ENCODE measurements around the gene ARHGAP26. TPM values are rescaled to one million over a fixed set of nuclear protein-coding genes. Genes with fewer than 3 reads are reported as not detected.

The ARHGAP26 gene
- total RNA-seq, 4 donors from 2014 or later: 35.0 to 72.2 (median 44.0) TPM

DNA sequence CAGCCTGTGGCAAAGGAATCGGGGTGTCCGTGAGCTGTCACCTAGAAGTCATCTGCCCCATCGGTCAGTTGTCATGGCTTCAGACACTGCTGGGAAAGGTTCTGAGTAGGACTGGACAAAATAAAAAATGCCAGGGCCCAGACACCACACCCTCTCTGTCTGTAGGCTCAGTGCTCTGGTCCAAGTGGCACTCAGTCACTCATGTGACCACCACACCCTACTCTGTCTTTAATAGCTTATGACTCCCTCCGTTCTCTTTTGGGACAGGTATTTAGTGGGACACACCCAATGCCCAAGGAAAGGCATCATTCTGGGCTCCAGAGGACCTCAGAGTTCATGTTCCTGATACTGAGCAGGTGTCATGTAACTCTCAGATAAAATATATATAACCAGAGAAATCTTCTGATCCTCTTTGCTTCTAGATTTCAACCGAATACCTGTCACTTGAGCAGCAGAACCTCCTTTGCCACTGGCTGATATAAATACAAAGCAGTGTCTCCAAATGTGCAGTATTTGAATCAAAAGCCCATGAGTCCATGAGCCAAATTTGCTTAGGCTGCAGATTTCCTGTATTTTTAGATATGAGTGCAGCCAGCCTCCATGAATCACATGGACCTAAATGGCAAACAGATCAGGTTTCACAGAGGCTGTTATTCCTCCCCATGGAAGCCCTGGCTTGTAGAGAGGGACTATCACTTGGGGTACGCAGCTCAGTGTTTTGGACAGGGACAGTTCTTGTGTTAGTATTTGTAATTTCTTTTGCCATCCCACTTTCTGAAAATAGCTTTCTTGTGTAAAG is 272.0 kb downstream of the ARHGAP26 start:
- TF ChIP-seq, protein P1, sequence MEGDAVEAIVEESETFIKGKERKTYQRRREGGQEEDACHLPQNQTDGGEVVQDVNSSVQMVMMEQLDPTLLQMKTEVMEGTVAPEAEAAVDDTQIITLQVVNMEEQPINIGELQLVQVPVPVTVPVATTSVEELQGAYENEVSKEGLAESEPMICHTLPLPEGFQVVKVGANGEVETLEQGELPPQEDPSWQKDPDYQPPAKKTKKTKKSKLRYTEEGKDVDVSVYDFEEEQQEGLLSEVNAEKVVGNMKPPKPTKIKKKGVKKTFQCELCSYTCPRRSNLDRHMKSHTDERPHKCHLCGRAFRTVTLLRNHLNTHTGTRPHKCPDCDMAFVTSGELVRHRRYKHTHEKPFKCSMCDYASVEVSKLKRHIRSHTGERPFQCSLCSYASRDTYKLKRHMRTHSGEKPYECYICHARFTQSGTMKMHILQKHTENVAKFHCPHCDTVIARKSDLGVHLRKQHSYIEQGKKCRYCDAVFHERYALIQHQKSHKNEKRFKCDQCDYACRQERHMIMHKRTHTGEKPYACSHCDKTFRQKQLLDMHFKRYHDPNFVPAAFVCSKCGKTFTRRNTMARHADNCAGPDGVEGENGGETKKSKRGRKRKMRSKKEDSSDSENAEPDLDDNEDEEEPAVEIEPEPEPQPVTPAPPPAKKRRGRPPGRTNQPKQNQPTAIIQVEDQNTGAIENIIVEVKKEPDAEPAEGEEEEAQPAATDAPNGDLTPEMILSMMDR (IDR thresholded peaks at IDR 0.05; ENCODE audit: low read depth): no peak

DNA sequence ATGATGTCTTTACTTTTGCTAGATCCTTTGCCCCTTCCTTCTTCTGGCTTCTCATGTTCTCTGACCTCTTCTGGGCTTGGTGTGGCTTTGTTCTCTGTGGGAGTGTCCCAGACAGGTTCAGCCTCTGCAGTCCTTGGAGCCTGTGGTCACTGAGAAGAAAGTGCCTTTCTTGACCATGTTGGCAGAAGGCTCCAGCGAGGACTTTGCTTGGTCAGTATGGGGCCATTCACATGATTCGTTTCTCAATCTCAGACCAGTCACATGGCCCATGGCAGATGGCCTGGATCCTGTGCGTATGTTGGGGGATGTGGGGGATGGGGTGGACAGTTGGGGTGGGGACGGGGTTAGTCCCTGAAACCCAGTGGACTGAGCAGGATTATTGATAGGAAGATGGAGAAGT is 274.1 kb downstream of the ARHGAP26 start:
- TF ChIP-seq, protein P1 (IDR thresholded peaks at IDR 0.05; ENCODE audit: low read depth): no peak

DNA sequence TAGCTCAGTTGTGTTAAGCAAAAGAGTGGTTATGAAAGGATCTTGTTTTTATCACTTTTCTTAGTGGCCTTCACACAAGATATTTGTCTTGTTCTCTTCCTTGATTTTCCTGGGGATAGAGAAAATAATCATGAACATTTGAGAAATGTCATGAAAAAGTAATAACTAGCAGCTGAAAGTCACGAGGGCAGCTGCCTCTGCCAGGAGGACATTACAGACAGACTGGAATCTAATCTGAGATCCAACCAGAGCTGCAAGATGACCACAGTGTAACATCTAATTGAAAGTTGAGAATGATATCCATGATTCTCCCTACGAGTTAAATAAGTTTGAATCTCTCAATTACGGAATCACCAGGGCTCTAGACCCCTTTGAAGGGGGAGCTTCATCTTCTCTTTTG is 274.9 kb downstream of the ARHGAP26 start:
- TF ChIP-seq, protein P1 (IDR thresholded peaks at IDR 0.05; ENCODE audit: low read depth): no peak

GRCh38 chr5:143046314-143046713 is 276.1 kb downstream of the ARHGAP26 start:
- TF ChIP-seq, protein P1 (IDR thresholded peaks at IDR 0.05; ENCODE audit: low read depth): no peak

DNA sequence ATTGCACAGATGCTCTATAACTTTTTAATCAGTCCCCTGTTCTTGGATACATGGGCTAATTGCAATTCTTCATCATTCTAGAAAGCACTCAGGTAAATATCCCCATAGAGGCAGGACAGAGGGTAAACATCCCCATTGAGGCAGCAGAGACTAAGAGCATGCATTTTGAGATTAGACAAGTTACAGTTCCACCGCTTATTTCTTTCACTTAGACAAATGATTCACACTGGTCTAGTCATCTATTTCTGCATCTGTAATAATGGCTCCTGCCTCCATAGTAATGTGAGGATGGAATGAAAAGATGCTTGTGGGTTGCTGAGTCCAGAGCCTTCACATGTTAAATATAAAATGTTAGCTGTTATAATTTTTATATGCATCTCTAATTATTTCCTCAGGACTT is 276.9 kb downstream of the ARHGAP26 start:
- TF ChIP-seq, protein P1 (IDR thresholded peaks at IDR 0.05; ENCODE audit: low read depth): no peak

DNA sequence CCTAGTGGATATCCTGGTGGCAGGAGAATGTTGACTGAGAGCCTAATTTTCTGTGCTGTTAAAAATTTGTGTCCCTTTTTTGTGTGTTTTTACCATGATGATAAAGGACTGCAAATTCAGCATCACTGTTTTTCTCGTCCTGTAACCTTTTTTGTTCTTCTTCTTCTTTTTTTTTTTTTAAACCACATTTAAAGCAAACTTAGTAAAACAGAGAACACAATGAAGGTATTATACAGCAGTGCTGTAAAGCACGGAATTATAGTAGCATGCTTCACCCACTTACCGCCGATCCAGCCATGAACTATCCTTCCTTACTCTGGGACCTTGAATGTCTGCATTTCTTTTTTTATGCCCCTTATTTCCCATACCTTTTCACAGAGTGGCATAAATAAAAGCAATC is 280.0 kb downstream of the ARHGAP26 start:
- TF ChIP-seq, protein P1 (IDR thresholded peaks at IDR 0.05; ENCODE audit: low read depth): no peak

DNA sequence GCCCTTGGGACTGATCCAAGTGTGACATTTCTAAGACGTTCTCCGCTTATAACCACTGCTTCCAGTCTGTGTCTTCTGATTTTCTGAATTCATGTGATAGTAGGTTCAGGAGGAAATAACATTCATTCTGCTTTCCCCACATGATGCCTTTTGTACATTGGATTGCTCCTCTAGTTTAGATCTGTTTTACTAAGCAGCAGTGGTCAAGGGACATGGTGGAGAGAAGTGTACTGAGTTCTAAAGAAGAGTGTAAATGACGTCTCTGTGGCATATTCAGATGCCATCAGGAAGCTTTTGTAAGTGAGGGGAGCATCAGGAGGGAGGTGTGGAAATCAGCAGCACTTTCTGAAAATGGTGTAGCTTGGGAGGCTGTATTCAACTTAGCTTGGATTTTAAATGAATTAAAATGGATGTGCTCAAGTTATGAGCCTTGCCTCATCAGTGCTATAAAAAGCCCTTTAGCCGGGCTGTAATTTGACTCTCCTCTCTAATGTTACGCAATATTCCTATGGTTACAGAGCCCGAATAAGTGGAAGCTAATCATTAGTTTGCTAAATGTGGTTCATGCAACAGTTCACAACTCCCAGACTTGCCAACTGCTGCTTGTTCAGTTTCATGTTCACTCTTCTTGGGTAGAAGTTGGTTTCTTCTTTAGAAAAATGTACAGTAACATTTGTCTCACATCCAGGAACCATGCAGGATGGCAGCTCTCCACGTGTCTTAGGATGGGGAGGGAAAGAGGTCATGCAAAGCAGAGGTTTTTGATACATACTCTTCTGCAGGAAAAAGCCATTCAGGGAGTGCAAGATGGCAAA is 281.3 kb downstream of the ARHGAP26 start:
- TF ChIP-seq, protein P1 (IDR thresholded peaks at IDR 0.05; ENCODE audit: low read depth): no peak
